ENCODE data around the gene PCID2. TPM values are rescaled to one million over a fixed set of nuclear protein-coding genes. Genes with fewer than 3 reads are reported as not detected.

The PCID2 gene
- total and polyA plus RNA-seq, 2 of the 13 experiments (the other 11 are each of a cell fraction or from before 2014, with no cell fraction given) = 65.0 to 111 TPM

DNA sequence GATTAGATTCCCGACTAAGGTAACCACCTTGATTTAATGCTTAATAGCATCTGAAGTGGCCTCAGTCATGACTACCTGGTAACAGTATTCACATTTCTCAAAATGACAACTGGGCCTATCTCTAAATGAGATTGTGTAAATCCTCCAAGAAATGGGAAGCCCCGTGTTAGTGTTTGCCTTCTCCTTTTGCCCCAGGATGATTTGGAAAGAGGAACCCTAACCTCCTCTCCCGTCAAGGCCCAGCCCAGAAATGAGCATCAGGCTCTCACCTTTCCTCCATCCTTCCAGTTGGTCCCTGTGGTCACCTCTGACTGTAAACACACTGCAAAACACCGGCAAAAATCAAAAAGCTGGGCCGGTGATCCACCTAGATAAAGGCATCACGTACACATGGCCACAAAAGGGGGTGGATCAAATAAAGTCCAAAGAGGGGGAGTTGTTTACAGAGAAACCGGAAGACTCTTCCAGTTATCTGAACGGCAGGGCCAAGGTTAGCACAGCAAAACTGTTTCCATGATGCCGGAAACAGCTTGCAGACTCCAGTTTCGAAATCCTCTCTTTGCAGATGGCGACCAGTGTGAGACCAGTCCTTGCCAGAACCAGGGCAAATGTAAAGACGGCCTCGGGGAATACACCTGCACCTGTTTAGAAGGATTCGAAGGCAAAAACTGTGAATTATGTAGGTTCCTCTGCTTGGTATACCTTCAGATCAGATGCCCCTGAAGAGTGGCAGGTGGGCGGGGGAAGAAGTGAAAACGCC is 69.5 kb downstream of the PCID2 start (continued):
- no peak for TF ChIP-seq MLXIP (CRISPR knock-in tag; IDR thresholded peaks at IDR 0.05; ENCODE audit: borderline replicate concordance)
- no peak for TF ChIP-seq ZNF678 (CRISPR knock-in tag; IDR thresholded peaks at IDR 0.05)
- TF ChIP-seq, protein P1, sequence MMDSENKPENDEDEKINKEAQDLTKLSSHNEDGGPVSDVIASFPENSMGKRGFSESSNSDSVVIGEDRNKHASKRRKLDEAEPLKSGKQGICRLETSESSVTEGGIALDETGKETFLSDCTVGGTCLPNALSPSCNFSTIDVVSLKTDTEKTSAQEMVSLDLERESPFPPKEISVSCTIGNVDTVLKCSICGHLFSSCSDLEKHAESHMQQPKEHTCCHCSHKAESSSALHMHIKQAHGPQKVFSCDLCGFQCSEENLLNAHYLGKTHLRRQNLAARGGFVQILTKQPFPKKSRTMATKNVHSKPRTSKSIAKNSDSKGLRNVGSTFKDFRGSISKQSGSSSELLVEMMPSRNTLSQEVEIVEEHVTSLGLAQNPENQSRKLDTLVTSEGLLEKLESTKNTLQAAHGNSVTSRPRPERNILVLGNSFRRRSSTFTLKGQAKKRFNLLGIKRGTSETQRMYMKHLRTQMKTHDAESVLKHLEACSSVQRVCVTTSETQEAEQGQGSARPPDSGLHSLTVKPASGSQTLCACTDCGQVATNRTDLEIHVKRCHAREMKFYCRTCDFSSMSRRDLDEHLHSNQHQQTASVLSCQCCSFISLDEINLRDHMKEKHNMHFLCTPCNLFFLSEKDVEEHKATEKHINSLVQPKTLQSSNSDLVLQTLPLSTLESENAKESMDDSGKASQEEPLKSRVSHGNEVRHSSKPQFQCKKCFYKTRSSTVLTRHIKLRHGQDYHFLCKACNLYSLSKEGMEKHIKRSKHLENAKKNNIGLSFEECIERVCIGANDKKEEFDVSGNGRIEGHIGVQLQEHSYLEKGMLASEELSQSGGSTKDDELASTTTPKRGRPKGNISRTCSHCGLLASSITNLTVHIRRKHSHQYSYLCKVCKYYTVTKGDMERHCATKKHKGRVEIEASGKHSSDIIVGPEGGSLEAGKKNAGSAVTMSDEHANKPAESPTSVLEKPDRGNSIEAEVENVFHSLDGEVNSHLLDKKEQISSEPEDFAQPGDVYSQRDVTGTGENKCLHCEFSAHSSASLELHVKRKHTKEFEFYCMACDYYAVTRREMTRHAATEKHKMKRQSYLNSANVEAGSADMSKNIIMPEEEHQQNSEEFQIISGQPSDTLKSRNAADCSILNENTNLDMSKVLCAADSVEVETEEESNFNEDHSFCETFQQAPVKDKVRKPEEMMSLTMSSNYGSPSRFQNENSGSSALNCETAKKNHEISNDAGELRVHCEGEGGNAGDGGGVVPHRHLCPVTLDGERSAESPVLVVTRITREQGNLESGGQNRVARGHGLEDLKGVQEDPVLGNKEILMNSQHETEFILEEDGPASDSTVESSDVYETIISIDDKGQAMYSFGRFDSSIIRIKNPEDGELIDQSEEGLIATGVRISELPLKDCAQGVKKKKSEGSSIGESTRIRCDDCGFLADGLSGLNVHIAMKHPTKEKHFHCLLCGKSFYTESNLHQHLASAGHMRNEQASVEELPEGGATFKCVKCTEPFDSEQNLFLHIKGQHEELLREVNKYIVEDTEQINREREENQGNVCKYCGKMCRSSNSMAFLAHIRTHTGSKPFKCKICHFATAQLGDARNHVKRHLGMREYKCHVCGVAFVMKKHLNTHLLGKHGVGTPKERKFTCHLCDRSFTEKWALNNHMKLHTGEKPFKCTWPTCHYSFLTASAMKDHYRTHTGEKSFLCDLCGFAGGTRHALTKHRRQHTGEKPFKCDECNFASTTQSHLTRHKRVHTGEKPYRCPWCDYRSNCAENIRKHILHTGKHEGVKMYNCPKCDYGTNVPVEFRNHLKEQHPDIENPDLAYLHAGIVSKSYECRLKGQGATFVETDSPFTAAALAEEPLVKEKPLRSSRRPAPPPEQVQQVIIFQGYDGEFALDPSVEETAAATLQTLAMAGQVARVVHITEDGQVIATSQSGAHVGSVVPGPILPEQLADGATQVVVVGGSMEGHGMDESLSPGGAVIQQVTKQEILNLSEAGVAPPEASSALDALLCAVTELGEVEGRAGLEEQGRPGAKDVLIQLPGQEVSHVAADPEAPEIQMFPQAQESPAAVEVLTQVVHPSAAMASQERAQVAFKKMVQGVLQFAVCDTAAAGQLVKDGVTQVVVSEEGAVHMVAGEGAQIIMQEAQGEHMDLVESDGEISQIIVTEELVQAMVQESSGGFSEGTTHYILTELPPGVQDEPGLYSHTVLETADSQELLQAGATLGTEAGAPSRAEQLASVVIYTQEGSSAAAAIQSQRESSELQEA (CRISPR knock-in tag; IDR thresholded peaks at IDR 0.05; ENCODE audit: not compliant biosample characterization) = peak; percentile 41
- no peak for TF ChIP-seq ZNF598 (CRISPR knock-in tag; IDR thresholded peaks at IDR 0.05; ENCODE audit: borderline replicate concordance)
- TF ChIP-seq TRAFD1 (CRISPR knock-in tag; IDR thresholded peaks at IDR 0.05; ENCODE audit: borderline replicate concordance) = no peak
- no peak for TF ChIP-seq ZNF562 (CRISPR knock-in tag; IDR thresholded peaks at IDR 0.05; ENCODE audit: borderline replicate concordance)
- TF ChIP-seq, protein P2, sequence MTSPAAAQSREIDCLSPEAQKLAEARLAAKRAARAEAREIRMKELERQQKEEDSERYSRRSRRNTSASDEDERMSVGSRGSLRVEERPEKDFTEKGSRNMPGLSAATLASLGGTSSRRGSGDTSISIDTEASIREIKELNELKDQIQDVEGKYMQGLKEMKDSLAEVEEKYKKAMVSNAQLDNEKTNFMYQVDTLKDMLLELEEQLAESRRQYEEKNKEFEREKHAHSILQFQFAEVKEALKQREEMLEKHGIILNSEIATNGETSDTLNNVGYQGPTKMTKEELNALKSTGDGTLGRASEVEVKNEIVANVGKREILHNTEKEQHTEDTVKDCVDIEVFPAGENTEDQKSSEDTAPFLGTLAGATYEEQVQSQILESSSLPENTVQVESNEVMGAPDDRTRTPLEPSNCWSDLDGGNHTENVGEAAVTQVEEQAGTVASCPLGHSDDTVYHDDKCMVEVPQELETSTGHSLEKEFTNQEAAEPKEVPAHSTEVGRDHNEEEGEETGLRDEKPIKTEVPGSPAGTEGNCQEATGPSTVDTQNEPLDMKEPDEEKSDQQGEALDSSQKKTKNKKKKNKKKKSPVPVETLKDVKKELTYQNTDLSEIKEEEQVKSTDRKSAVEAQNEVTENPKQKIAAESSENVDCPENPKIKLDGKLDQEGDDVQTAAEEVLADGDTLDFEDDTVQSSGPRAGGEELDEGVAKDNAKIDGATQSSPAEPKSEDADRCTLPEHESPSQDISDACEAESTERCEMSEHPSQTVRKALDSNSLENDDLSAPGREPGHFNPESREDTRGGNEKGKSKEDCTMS (CRISPR knock-in tag; conservative IDR thresholded peaks at IDR 0.05) = no peak
- TF ChIP-seq, protein P3, sequence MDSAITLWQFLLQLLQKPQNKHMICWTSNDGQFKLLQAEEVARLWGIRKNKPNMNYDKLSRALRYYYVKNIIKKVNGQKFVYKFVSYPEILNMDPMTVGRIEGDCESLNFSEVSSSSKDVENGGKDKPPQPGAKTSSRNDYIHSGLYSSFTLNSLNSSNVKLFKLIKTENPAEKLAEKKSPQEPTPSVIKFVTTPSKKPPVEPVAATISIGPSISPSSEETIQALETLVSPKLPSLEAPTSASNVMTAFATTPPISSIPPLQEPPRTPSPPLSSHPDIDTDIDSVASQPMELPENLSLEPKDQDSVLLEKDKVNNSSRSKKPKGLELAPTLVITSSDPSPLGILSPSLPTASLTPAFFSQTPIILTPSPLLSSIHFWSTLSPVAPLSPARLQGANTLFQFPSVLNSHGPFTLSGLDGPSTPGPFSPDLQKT (CRISPR knock-in tag; IDR thresholded peaks at IDR 0.05; ENCODE audit: borderline replicate concordance) = no peak
- TF ChIP-seq ZFP37 (CRISPR knock-in tag; IDR thresholded peaks at IDR 0.05; ENCODE audit: borderline replicate concordance) = peak; percentile 95
- peak; percentile 83; the same call in 1 of the 2 replicates for TF ChIP-seq NCOR1 (IDR thresholded peaks at IDR 0.05; ENCODE audit: borderline replicate concordance, low read length)

All from HepG2 (cell line).